Thyroid gland (tissue), 4 donors: ENCODE data around the gene CDHR3. TPM values are rescaled to one million over a fixed set of nuclear protein-coding genes. Genes with fewer than 3 reads are reported as not detected.

Source experiments
- DNase-seq, 2 donors: peaks; one replicate each; pipeline ENCODE4 v3.0.0-alpha.2; 2019
- H3K27ac ChIP-seq, 3 donors: fragments of 200-600 bp; sonication (generic); 1 replicate in 2 of 3; 2 replicates in 1 of 3; pipeline ENCODE4 v1.5.1; 2016 to 2019; ENCODE audit warnings: mild to moderate bottlenecking in 1 of 3, moderate library complexity in 1 of 3
- H3K27me3 ChIP-seq: fragments of 200-600 bp; sonication (generic); one replicate; pipeline ENCODE4 v1.5.1; 2019
- H3K36me3 ChIP-seq, 2 donors: fragments of 200-600 bp; sonication (generic); one replicate each; pipeline ENCODE4 v1.5.1; 2016 to 2019
- H3K4me1 ChIP-seq, 2 donors: fragments of 200-600 bp; sonication (generic); one replicate each; pipeline ENCODE4 v1.5.1; 2017 to 2019
- H3K4me3 ChIP-seq, 3 donors: fragments of 200-600 bp; sonication (generic); replicated peaks in 1 of 3; 1 replicate in 2 of 3; 2 replicates in 1 of 3; pipeline ENCODE4 v1.5.1; 2016; ENCODE audit warnings: mild to moderate bottlenecking in 1 of 3
- H3K9me3 ChIP-seq: fragments of 200-600 bp; sonication (generic); one replicate; pipeline ENCODE4 v1.5.1; 2017
- POLR2A ChIP-seq, 2 donors: fragments of 450-650 bp; IDR thresholded peaks; one replicate each; pipeline ENCODE4 v1.6.1; 2017; ENCODE audit warnings: antibody characterized with exemption in 2 of 2, mild to moderate bottlenecking in 2 of 2, moderate library complexity in 1 of 2
- WGBS, 2 donors: methylation state at CpG; one replicate each; pipeline ENCODE4 v1.1.5; 2017; 5-methylcytosine and 5-hydroxymethylcytosine counted together
- intact Hi-C: fragments of 100-400 bp; cut with DNase I; formaldehyde crosslinking; loops from one replicate; pipeline ENCODE4 v1.15.1; 2023
- total RNA-seq, 4 donors: library from RNA; depleted of rRNA; stranded (reverse); fragments of >200 nt; gene quantifications; one replicate each; pipeline ENCODE4 v1.2.3, GENCODE V29; 2016
- TF ChIP-seq, protein P1 (sequence below), 6 experiments: fragments of 200-600 bp in 3 of 6; fragments of 450-650 bp in 3 of 6; sonication (generic) in 3 of 6; IDR thresholded peaks; one replicate each; pipeline ENCODE4 v1.5.1; 2016 to 2019; ENCODE audit warnings: antibody characterized with exemption in 6 of 6, mild to moderate bottlenecking in 2 of 6, inconsistent platforms in 1 of 6, moderate library complexity in 1 of 6

CDHR3 gene, protein sequence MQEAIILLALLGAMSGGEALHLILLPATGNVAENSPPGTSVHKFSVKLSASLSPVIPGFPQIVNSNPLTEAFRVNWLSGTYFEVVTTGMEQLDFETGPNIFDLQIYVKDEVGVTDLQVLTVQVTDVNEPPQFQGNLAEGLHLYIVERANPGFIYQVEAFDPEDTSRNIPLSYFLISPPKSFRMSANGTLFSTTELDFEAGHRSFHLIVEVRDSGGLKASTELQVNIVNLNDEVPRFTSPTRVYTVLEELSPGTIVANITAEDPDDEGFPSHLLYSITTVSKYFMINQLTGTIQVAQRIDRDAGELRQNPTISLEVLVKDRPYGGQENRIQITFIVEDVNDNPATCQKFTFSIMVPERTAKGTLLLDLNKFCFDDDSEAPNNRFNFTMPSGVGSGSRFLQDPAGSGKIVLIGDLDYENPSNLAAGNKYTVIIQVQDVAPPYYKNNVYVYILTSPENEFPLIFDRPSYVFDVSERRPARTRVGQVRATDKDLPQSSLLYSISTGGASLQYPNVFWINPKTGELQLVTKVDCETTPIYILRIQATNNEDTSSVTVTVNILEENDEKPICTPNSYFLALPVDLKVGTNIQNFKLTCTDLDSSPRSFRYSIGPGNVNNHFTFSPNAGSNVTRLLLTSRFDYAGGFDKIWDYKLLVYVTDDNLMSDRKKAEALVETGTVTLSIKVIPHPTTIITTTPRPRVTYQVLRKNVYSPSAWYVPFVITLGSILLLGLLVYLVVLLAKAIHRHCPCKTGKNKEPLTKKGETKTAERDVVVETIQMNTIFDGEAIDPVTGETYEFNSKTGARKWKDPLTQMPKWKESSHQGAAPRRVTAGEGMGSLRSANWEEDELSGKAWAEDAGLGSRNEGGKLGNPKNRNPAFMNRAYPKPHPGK
- total RNA-seq, result 1 to 10 TPM; 5.8 to 8.6 (median 7.3) TPM

DNA sequence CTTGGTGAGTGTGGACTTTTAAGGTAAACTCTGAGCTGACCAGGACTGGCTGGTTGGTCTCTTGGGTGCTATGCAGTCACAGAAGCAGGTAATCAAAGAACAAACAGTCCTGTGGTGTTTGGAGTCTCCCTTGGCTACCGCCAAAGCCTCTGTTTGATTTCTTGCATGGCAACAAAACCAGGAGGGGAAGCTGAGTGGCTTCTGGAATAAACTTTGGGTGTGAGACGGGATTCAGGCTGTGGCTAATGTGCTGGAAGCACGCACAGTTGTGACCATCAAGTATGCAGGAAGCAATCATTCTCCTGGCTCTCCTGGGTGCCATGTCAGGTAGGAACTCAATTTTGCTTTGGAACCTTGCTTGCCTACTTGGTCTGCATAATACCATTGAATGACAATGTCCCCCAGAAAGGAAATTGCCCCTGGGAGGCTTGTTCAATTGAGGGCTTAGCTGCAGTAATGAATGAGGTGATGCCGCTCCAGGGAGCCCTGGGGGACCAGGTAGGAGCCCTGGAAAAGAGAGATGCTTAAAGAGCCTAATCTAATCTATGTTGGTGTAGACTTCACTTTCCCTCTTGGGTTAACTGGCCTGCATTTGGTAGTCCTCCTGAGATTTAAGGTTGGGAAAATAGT, at the start of gene CDHR3:
Gene CDHR3 (plus strand): TSS at position 227 of the 630 bp plus-strand sequence. CDS start 55 bp downstream, at position 282.
- intact Hi-C loops, result no loop called here

DNA sequence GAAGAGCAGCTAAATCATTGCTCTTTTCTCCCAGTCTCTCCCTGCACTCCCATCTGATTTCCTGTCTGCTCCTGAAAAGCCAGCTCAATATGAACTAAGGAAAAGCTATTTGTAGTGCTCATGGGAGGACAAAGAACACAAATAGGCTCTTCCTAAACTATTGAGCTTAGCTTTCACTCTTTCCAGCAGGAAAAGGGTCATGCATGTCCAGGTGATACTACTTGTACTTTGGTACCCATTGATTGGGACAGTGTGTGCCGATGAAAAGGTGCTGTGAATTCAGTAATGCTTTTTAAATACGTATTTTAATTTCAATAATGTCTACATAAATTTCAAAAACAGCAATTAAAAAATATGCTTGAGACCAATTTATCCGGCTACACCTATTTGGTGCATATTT, 49.1 kb upstream of the CDHR3 start:
- 78 to 98% methylated on average over 3 of the region's 3 CpGs for WGBS, 2 donors
- DNase-seq, result no peak
- intact Hi-C loops, result no loop called here
- no peak overlapping the region for H3K27ac ChIP-seq
- TF ChIP-seq, protein P1, sequence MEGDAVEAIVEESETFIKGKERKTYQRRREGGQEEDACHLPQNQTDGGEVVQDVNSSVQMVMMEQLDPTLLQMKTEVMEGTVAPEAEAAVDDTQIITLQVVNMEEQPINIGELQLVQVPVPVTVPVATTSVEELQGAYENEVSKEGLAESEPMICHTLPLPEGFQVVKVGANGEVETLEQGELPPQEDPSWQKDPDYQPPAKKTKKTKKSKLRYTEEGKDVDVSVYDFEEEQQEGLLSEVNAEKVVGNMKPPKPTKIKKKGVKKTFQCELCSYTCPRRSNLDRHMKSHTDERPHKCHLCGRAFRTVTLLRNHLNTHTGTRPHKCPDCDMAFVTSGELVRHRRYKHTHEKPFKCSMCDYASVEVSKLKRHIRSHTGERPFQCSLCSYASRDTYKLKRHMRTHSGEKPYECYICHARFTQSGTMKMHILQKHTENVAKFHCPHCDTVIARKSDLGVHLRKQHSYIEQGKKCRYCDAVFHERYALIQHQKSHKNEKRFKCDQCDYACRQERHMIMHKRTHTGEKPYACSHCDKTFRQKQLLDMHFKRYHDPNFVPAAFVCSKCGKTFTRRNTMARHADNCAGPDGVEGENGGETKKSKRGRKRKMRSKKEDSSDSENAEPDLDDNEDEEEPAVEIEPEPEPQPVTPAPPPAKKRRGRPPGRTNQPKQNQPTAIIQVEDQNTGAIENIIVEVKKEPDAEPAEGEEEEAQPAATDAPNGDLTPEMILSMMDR (IDR thresholded peaks at IDR 0.05), result no peak
- no peak for TF ChIP-seq POLR2A (IDR thresholded peaks at IDR 0.05)
- no peaks in the 10 kb centered on the region for H3K36me3 ChIP-seq
- no peaks in the 10 kb centered on the region for H3K4me1 ChIP-seq
- H3K4me3 ChIP-seq, result no peak overlapping the region
- H3K9me3 ChIP-seq, result no peaks in the 10 kb centered on the region
- no peaks in the 10 kb centered on the region for H3K27me3 ChIP-seq

More for the DNA sequence above, at the start of gene CDHR3:
- no peak for TF ChIP-seq POLR2A (IDR thresholded peaks at IDR 0.05)
- TF ChIP-seq, protein P1 (IDR thresholded peaks at IDR 0.05), result no peak
- no peaks in the 10 kb centered on the region for H3K27me3 ChIP-seq
- peak; percentile 19 to 20 for DNase-seq
- no peak within 1 kb of the TSS for H3K27ac ChIP-seq
- WGBS, 2 donors, result 71 to 80% methylated on average over 4 of the region's 4 CpGs
- no peaks in the 10 kb centered on the region for H3K9me3 ChIP-seq
- peaks cover 6 to 8% of the 10 kb centered on the region in 2 donors for H3K4me1 ChIP-seq
- no peaks in the 10 kb centered on the region for H3K36me3 ChIP-seq
- no peak within 1 kb of the TSS for H3K4me3 ChIP-seq

DNA sequence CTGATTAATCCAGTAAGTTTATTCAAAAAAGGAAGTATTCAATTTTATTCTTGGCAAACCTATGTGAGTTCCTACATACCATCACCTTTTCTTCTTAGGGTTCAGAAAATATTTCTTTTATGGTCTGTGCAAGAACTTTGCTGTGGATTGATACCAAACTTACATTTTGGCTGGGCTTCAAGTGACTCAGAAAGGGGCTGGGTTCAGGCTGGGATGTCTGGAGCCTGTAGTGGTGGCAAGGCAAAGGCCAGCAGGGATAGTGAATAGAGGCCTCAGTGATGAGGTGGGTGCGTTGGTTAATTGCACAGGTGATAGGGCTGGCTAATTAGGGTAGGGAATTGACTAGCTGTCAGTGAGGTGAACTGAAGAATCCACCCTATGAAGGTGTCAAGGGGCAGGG, 46.5 kb upstream of the CDHR3 start:
- Histone ChIP-seq H3K27ac (no peak overlapping the region), H3K4me3 (no peak overlapping the region), H3K27me3 (no peaks in the 10 kb centered on the region), H3K9me3 (no peaks in the 10 kb centered on the region), H3K36me3 (no peaks in the 10 kb centered on the region), H3K4me1 (no peaks in the 10 kb centered on the region)
- DNase-seq, result no peak
- intact Hi-C loops, result no loop called here
- 95 to 96% methylated on average over 1 of the region's 1 CpG for WGBS, 2 donors
- TF ChIP-seq POLR2A (IDR thresholded peaks at IDR 0.05), result no peak
- TF ChIP-seq, protein P1 (IDR thresholded peaks at IDR 0.05), result no peak

DNA sequence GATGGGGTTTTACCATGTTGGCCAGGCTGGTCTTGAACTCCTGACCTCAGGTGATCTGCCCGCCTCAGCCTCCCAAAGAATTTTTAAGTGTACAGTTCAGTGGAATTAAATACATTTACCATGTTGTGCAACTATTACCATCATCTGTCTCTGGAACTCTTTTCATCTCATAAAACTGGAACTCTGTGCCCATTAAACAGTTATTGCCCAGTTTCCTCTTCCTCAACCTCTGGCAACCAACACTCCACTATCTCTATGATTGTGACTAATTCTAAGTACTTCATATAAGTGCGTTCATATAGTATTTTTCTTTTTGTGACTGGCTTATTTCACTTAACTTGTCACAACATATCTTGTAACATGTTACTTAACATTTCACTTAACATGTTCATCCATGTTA, 45.4 kb upstream of the CDHR3 start:
- Histone ChIP-seq H3K36me3 (no peaks in the 10 kb centered on the region), H3K9me3 (no peaks in the 10 kb centered on the region), H3K27ac (no peak overlapping the region), H3K27me3 (no peaks in the 10 kb centered on the region), H3K4me3 (no peak overlapping the region), H3K4me1 (no peaks in the 10 kb centered on the region)
- no peak for DNase-seq
- WGBS, 2 donors, result 96 to 99% methylated on average over 2 of the region's 2 CpGs
- TF ChIP-seq, protein P1 (IDR thresholded peaks at IDR 0.05), result no peak
- no peak for TF ChIP-seq POLR2A (IDR thresholded peaks at IDR 0.05)
- intact Hi-C loops, result no loop called here
